ENCODE measurements around the gene RAPGEF4.
A peak's percentile ranks its signal among the peaks of the same experiment; 100 is the strongest.
"Not testable (repeated sequence)": the region's sequence is repeated elsewhere in the genome, so short reads cannot be mapped to it uniquely, and the experiment has no call there.

RAPGEF4 gene

DNA sequence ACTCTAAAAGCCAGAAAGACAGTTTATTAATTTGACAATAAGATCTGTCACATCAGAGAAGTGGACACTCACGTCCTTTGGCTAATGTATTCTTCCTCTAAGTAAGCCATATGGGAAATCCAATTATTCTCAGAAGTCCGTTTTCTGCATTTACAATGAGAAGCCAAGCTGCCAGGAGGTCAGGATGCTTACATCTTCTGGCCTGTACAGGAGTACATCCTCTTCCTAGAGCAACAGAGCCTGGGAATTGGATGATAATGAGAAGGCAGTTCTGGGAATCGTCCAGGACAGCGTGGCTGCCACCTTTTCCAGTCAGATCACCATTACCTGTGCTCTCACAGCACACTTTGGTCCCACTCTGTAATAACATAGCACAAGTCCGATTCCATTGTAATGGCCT is 5.2 kb downstream of the RAPGEF4 start:
- no peak for DNase-seq (ENCODE audit: low read depth)
- H3K4me3 ChIP-seq (ENCODE audit: low read length): no peak overlapping the region
- TF ChIP-seq, protein P1, sequence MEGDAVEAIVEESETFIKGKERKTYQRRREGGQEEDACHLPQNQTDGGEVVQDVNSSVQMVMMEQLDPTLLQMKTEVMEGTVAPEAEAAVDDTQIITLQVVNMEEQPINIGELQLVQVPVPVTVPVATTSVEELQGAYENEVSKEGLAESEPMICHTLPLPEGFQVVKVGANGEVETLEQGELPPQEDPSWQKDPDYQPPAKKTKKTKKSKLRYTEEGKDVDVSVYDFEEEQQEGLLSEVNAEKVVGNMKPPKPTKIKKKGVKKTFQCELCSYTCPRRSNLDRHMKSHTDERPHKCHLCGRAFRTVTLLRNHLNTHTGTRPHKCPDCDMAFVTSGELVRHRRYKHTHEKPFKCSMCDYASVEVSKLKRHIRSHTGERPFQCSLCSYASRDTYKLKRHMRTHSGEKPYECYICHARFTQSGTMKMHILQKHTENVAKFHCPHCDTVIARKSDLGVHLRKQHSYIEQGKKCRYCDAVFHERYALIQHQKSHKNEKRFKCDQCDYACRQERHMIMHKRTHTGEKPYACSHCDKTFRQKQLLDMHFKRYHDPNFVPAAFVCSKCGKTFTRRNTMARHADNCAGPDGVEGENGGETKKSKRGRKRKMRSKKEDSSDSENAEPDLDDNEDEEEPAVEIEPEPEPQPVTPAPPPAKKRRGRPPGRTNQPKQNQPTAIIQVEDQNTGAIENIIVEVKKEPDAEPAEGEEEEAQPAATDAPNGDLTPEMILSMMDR (IDR thresholded peaks at IDR 0.05; ENCODE audit: insufficient read depth, low read depth, low read length, missing control alignments): no peak

DNA sequence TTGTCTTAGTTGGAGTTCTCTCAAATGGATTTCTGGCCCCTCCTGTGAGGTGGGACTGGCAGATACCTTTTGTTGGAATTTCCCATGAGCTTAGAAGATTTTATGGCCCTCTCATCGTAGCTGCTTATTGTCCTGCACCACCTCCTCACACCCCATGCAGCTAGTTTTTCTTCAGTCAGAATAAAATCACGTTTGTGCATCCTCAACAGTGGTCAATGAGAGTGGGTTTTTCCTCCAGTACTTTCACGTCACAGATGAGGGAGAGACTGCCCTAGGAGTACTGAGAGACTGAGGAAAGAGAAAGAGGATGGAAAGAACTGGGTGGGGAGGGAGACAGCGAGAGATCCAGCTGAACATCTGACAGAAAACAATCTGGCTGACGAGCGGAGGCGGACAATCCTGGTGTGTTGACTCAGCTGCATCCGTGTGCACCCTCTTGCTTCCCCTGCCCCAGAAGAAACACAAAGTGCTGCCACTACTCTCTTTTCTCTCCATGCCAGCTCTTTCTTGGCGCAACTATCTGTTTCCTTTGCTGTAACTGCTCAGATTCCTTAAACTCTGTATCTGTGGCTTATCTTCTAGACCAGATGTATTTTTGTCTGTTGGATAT is 7.4 kb downstream of the RAPGEF4 start:
- TF ChIP-seq, protein P1 (IDR thresholded peaks at IDR 0.05; ENCODE audit: insufficient read depth, low read depth, low read length, missing control alignments): no peak
- no peak for DNase-seq (ENCODE audit: low read depth)
- H3K4me3 ChIP-seq (ENCODE audit: low read length): no peak overlapping the region

DNA sequence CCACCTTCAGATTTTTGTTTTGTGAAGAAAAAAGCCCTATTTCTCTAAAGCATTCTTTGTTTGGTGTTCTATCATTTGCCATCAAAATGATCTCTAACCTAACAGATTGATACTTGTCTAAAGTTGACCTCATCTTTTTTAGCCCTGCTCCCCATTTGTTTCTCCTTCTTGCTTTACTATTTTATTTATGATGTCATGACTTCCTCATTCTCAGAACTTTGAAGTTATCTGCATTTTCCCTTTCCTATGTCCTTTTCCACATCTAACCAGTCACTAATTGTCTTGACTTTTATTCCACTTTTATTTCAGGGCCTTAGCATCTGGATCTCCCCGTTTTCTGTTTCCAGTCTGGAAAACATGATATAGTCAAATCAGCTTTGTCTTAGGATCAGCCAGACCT is 8.3 kb downstream of the RAPGEF4 start:
- TF ChIP-seq, protein P1 (IDR thresholded peaks at IDR 0.05; ENCODE audit: insufficient read depth, low read depth, low read length, missing control alignments): no peak
- H3K4me3 ChIP-seq (ENCODE audit: low read length): no peak overlapping the region
- no peak for DNase-seq (ENCODE audit: low read depth)

DNA sequence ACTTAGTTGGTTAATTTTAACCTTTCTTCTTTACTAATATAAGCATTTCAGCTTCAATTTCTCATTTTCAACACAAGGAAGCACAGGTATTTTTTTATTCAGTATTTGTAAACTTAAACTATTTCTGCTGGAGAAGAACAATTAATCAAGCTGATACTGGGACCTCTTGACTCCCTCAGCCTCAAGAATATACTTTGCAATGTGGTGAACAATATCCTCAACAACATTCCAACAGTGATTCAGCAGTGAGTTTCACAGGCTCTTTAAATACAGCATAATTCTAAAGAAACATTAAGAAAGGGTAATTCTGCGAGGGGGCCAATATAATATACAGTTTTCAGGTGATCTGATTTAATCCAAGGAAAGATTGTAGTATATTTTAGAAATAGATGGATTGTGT is 10.0 kb downstream of the RAPGEF4 start:
- TF ChIP-seq, protein P1 (IDR thresholded peaks at IDR 0.05; ENCODE audit: insufficient read depth, low read depth, low read length, missing control alignments): no peak
- no peak overlapping the region for H3K4me3 ChIP-seq (ENCODE audit: low read length)
- peak; percentile 27 for DNase-seq (ENCODE audit: low read depth)

DNA sequence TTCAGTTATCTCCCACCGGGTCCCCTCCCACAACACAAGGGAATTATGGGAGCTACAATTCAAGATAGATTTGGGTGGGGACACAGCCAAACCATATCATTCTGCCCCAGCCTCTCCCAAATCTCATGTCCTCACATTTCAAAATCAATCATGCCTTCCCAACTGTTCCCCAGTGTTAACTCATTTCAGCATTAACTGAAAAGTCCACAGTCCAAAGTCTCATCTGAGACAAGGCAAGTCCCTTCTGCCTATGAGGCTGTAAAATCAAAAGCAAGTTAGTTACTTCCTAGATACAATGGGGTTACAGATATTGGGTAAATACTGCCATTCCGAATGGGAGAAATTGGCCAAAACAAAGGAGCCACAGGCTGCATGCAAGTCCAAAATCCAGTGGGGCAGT is 12.9 kb downstream of the RAPGEF4 start:
- not testable (repeated sequence) for DNase-seq (ENCODE audit: low read depth); H3K4me3 ChIP-seq (ENCODE audit: low read length)

DNA sequence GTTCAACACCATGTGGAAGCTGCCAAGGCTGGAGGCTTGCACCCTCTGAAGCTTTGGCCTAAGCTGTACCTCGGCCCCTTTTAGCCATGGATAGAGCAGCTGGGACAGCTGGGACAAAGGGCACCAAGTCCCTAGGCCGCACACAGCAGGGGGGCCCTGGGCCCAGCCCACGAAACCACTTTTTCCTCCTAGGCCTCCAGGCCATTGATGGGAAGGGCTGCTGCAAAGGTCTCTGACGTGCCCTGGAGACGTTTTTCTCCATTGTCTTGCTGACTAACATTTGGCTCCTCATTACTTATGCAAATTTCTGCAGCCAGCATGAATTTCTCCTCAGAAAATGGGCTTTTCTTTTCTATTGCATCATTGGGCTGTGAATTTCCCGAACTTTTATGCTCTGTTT is 13.7 kb downstream of the RAPGEF4 start:
- TF ChIP-seq, protein P1 (IDR thresholded peaks at IDR 0.05; ENCODE audit: insufficient read depth, low read depth, low read length, missing control alignments): no peak
- no peak for DNase-seq (ENCODE audit: low read depth)
- no peak overlapping the region for H3K4me3 ChIP-seq (ENCODE audit: low read length)

DNA sequence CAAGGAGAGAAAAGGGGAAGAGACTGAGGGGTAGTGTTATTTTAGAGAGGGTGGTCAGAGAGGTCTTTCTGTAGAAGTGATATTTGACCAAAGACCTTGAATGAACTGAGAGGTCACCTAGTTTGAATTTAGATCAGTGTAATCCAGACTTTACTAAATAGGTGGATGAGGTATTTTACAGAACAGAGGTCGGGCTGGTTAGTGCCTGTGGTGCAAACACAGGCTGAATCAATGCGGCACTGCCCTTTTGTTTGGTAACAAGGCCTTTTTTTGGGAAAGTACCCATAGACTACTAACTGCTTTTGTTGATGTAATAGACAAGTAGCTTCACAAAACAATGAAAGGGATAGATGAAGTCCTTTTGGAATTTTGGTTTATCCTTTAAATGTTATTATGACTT is 15.9 kb downstream of the RAPGEF4 start:
- no peak for DNase-seq (ENCODE audit: low read depth)
- TF ChIP-seq, protein P1 (IDR thresholded peaks at IDR 0.05; ENCODE audit: insufficient read depth, low read depth, low read length, missing control alignments): no peak
- H3K4me3 ChIP-seq (ENCODE audit: low read length): no peak overlapping the region

Data from epithelial cell of esophagus (primary cell).